HG02885 (cell line): Measurements from ENCODE around the gene GGT1.
"Not testable (repeated sequence)": the region's sequence is repeated elsewhere in the genome, so short reads cannot be mapped to it uniquely, and the experiment has no call there.

Source experiments
- ATAC-seq: cut with Tn5 transposase; IDR thresholded peaks from one replicate; pipeline ENCODE4 v1.9.1; 2021; ENCODE audit warnings: mild to moderate bottlenecking; ENCODE audit not compliant: unreplicated experiment, poor library complexity

GGT1 gene

GRCh38 chr22:24632642-24633041 is 29.6 kb downstream of the GGT1 start:
- not testable (repeated sequence) for ATAC-seq

DNA sequence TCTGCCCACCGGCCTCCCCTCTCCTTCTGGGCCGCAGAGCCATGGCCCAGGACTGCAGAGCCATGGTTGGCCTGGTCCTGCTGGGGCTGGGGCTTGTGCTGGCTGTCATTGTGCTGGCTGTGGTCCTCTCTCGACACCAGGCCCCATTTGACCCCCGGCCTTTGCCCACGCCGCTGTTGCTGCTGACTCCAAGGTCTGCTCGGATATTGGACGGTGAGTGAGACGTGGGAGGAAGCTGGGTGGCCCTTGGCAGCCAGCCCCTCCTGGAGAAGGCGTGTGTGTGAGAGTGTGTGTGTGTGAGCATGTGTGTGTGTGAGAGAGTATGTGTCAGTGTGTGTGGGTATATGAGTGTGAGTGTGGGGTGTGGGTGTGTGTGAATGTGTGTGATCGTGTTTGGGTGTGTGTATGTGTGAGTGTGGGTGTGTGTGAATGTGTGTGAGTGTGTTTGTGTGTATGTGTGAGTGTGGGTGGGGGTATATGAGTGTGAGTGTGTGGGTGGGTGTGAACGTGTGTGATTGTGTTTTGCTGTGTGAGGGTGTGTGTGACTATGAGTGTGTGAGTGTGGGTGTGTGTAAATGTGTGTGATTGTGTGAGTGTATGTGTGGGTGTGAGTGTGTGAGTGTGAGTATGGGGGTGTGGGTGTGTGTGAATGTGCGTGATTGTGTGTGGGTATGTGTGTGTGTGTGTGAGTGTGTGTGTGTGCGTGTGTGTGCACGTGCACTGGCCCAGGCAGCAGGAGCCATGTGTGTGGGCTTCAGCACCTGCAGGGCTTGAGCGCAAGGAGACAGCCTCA is 30.4 kb downstream of the GGT1 start:
- not testable (repeated sequence) for ATAC-seq

GRCh38 chr22:24634776-24635389 is 31.9 kb downstream of the GGT1 start:
- ATAC-seq = not testable (repeated sequence)

- ATAC-seq = not testable (repeated sequence)
These were observed 33.5 kb downstream of the GGT1 start for GRCh38 chr22:24636513-24636912.

DNA sequence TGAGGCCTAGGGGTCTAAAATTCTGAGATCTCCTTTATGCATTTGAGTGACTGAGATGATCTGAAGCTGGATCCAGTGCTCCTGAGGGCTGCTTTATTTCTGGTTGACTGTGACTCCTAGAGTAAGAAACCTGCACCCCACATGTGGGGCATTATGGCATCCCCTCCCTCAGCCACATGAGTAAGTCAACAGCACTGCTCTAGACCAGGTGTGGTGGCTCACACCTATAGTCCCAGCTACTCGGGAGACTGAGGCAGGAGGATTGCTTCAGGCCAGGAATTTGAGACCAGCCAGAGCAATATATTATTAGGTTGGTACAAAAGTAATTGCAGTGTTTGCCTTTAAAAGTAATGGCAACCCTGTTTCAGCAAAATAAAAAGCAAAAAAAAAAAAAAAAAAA is 39.3 kb downstream of the GGT1 start:
- not testable (repeated sequence) for ATAC-seq

DNA sequence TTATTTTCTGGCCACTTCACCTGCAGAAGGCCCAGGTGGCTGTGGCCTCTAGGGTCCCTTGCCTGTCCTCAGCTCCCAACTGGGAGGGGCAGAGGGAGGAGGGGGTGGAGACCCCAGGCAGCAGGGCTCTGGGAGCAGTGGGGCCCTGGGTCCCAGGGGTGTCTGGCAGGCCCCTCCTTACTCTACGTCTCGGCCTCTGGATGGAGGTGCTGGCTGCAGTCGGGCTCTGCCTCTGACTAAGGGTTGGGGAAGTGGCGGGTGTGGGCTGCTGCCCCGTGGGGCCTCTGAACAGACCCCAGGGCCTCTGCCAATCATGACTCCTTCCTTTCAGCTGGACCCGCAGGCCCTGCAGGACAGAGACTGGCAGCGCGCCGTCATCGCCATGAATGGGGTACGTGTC is 41.4 kb downstream of the GGT1 start:
- not testable (repeated sequence) for ATAC-seq

DNA sequence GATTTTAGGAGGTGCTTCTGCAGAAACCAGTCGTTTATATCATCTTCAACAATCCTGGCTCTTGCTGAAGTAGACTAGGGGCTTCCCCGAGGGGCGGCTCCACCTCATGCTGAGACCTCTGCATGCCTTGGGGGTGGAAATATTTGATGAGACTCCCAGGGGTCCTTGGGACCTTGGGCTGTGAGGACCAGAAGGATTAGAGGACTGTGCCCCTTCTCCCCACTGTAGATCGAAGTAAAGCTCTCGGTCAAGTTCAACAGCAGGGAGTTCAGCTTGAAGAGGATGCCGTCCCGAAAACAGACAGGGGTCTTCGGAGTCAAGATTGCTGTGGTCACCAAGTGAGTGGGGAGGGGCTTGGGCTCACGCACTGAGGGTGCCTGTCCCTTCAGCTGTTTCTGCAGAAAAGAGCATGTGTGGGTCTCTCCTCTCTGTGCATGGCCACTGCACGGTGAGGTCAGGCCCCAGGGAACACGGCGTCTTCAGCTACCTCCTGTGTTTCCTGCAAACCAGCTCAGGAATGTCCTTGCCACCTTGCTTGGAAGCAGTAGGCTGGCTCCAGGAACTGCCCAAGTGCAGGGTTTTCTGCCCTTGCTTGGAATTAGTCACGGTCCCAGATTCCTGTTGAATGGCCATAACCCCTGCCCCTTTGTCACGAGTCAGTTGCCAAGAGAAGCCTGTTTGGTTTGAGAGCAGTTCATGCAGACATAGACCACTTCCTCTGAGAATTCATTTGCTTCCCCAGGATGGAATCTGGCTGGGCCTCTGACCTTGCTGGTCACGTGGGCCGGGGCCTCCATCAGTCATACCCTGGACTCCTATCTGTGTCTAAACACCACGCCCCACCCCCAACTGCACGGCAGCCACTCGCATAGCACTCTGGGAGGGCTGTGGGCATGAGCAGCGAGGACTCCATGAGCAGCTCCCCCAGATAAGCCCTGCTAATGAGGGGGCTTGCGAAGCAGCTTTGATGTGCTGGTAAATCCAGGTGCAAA is 42.7 kb downstream of the GGT1 start:
- ATAC-seq = not testable (repeated sequence)

DNA sequence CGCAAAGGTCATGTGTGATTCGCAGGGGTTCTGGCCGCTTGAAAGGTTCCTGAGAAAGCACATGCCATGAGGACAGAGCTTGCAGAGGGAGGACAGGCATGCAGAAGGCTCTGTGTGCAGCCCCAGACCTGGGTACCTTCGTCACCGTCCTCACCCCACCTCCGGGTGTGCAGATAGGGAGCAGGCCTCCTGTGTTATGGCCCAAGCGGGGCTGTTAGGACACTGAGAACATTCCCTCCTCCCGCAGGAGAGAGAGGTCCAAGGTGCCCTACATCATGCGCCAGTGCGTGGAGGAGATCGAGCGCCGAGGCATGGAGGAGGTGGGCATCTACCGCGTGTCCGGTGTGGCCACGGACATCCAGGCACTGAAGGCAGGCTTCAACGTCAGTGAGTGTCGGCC is 43.8 kb downstream of the GGT1 start:
- not testable (repeated sequence) for ATAC-seq

DNA sequence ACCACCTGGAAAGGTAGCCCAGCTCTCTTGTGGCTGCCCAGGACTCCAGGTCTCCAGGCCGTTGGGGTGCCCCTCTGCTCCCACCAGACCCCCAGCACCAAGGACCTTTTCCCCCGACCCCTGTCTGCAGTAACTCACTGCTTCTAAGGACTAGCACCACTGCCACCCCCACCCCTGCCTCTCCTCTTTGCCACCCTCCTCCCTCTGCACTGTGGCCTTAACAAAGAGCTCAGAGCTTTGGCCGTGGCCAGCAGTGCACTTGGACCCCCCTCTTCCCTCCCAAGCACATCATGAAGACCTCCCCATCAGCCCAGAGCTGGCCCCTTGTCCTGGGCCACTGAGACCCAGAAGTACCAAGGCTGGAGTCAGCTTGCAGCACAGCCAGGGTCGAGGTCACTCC is 46.4 kb downstream of the GGT1 start:
- not testable (repeated sequence) for ATAC-seq

- ATAC-seq = not testable (repeated sequence)
These were observed 47.9 kb downstream of the GGT1 start for GRCh38 chr22:24650884-24651283.

GRCh38 chr22:24665395-24665794 is 62.4 kb downstream of the GGT1 start:
- ATAC-seq = not testable (repeated sequence)

DNA sequence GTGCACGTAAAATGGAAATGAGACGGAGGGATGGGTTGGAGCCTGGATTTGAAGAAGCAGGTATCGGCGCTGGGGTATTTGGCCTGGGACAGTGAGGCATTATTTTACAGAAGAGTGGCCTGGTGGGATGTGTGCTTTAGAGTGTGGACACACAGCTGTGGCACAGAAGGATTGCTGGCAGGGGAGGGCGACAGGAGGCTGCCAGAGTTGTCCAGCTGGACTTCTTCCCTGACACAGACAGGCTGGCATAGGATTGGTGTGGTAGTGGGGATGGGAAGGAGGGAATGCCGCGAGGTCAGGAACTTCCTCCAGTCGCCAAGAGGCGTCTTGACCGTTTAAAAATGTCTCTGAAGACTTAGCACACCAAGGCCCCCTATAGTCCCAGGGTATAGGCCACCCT is 64.9 kb downstream of the GGT1 start:
- not testable (repeated sequence) for ATAC-seq

GRCh38 chr22:24672532-24672931 is 69.5 kb downstream of the GGT1 start:
- ATAC-seq = not testable (repeated sequence)
